Dendritic cell treated with granulocyte-macrophage colony-stimulating factor and Interleukin-4, amounts not matched to agents 40 ng/mL and 50 ng/mL, for 4 days (primary cell): ENCODE results near the gene THSD7B.
"Not testable (repeated sequence)": the region's sequence is repeated elsewhere in the genome, so short reads cannot be mapped to it uniquely, and the experiment has no call there.

Source experiments
- H3K27ac Mint-ChIP-seq: one replicate; pipeline ENCODE4 v1.8.0; 2022; ENCODE audit warnings: mild to moderate bottlenecking, mixed read lengths
- H3K27me3 Mint-ChIP-seq: one replicate; pipeline ENCODE4 v1.8.0; 2022; ENCODE audit warnings: mild to moderate bottlenecking, mixed read lengths
- H3K36me3 Mint-ChIP-seq: one replicate; pipeline ENCODE4 v1.8.0; 2022; ENCODE audit warnings: low read depth, mixed read lengths
- H3K4me1 Mint-ChIP-seq: one replicate; pipeline ENCODE4 v1.8.0; 2022; ENCODE audit warnings: low read depth, mixed read lengths
- H3K4me3 Mint-ChIP-seq: one replicate; pipeline ENCODE4 v1.8.0; 2022; ENCODE audit warnings: mild to moderate bottlenecking, moderate library complexity, mixed read lengths
- H3K9me3 Mint-ChIP-seq: one replicate; pipeline ENCODE4 v1.8.0; 2022; ENCODE audit warnings: mixed read lengths
- intact Hi-C: fragments of 100-400 bp; cut with micrococcal nuclease; formaldehyde crosslinking; loops from one replicate; pipeline ENCODE4 v1.15.0; 2022

Gene THSD7B

GRCh38 chr2:136765256-136766072, at the start of gene THSD7B:
Gene THSD7B, plus strand, starts transcription at chr2:136765545. Its CDS starts 116,634 bp downstream, at chr2:136882179.
- H3K36me3 Mint-ChIP-seq: no peaks in the 10 kb centered on the region
- no peaks in the 10 kb centered on the region for H3K4me1 Mint-ChIP-seq
- intact Hi-C loops: no loop called here
- no peaks in the 10 kb centered on the region for H3K9me3 Mint-ChIP-seq
- no peak within 1 kb of the TSS for H3K4me3 Mint-ChIP-seq
- H3K27ac Mint-ChIP-seq: no peak within 1 kb of the TSS
- peaks cover 47% of the 10 kb centered on the region for H3K27me3 Mint-ChIP-seq

- Mint-ChIP-seq H3K4me1 (no peaks in the 10 kb centered on the region), H3K27ac (no peak overlapping the region), H3K4me3 (no peak overlapping the region), H3K27me3 (no peaks in the 10 kb centered on the region), H3K9me3 (peaks cover 27% of the 10 kb centered on the region), H3K36me3 (no peaks in the 10 kb centered on the region)
- intact Hi-C loops: no loop called here
These were observed 47.1 kb upstream of the THSD7B start for GRCh38 chr2:136718273-136718672.

- no peak overlapping the region for H3K27ac Mint-ChIP-seq
These were observed 37.2 kb upstream of the THSD7B start for GRCh38 chr2:136727973-136728699.

GRCh38 chr2:136736236-136736635, 29.1 kb upstream of the THSD7B start:
- no peak overlapping the region for H3K27ac Mint-ChIP-seq
- H3K36me3 Mint-ChIP-seq: no peaks in the 10 kb centered on the region
- H3K9me3 Mint-ChIP-seq: no peaks in the 10 kb centered on the region
- H3K27me3 Mint-ChIP-seq: no peaks in the 10 kb centered on the region
- intact Hi-C loops: no loop called here
- H3K4me3 Mint-ChIP-seq: no peak overlapping the region
- H3K4me1 Mint-ChIP-seq: no peaks in the 10 kb centered on the region

More at GRCh38 chr2:136727973-136728699, 37.2 kb upstream of the THSD7B start:
- Mint-ChIP-seq H3K27me3 (no peaks in the 10 kb centered on the region), H3K4me1 (no peaks in the 10 kb centered on the region), H3K4me3 (no peak overlapping the region), H3K9me3 (no peaks in the 10 kb centered on the region), H3K36me3 (no peaks in the 10 kb centered on the region)
- intact Hi-C loops: no loop called here

- Mint-ChIP-seq H3K9me3 (no peaks in the 10 kb centered on the region), H3K27ac (no peak overlapping the region), H3K4me3 (no peak overlapping the region), H3K4me1 (no peaks in the 10 kb centered on the region), H3K36me3 (no peaks in the 10 kb centered on the region), H3K27me3 (no peaks in the 10 kb centered on the region)
- intact Hi-C loops: no loop called here
These were observed 27.3 kb upstream of the THSD7B start for GRCh38 chr2:136738044-136738443.

GRCh38 chr2:136741471-136741870, 23.9 kb upstream of the THSD7B start:
- Mint-ChIP-seq H3K27me3 (no peaks in the 10 kb centered on the region), H3K27ac (no peak overlapping the region), H3K36me3 (no peaks in the 10 kb centered on the region), H3K4me3 (no peak overlapping the region), H3K9me3 (no peaks in the 10 kb centered on the region), H3K4me1 (no peaks in the 10 kb centered on the region)
- intact Hi-C loops: no loop called here

GRCh38 chr2:136750065-136750464, 15.3 kb upstream of the THSD7B start:
- no peak overlapping the region for H3K4me3 Mint-ChIP-seq

GRCh38 chr2:136751406-136751805, 13.9 kb upstream of the THSD7B start:
- Mint-ChIP-seq H3K36me3 (no peaks in the 10 kb centered on the region), H3K4me3 (no peak overlapping the region), H3K27me3 (no peaks in the 10 kb centered on the region), H3K4me1 (no peaks in the 10 kb centered on the region), H3K27ac (no peak overlapping the region), H3K9me3 (no peaks in the 10 kb centered on the region)
- intact Hi-C loops: no loop called here

More at GRCh38 chr2:136750065-136750464, 15.3 kb upstream of the THSD7B start:
- no peaks in the 10 kb centered on the region for H3K4me1 Mint-ChIP-seq
- no peak overlapping the region for H3K27ac Mint-ChIP-seq
- no peaks in the 10 kb centered on the region for H3K27me3 Mint-ChIP-seq
- intact Hi-C loops: no loop called here
- H3K9me3 Mint-ChIP-seq: no peaks in the 10 kb centered on the region
- H3K36me3 Mint-ChIP-seq: no peaks in the 10 kb centered on the region

GRCh38 chr2:136758504-136758903, 6.8 kb upstream of the THSD7B start:
- H3K36me3 Mint-ChIP-seq, H3K4me3 Mint-ChIP-seq, H3K27ac Mint-ChIP-seq, H3K4me1 Mint-ChIP-seq, intact Hi-C loops, H3K9me3 Mint-ChIP-seq: not testable (repeated sequence)
- peaks cover 10% of the 10 kb centered on the region for H3K27me3 Mint-ChIP-seq

GRCh38 chr2:136764452-136765255, 691 bp upstream of the THSD7B start:
- Mint-ChIP-seq H3K4me3 (no peak overlapping the region), H3K27ac (no peak overlapping the region), H3K9me3 (no peaks in the 10 kb centered on the region), H3K36me3 (no peaks in the 10 kb centered on the region), H3K4me1 (no peaks in the 10 kb centered on the region), H3K27me3 (peaks cover 47% of the 10 kb centered on the region)
- intact Hi-C loops: no loop called here

- H3K4me3 Mint-ChIP-seq: no peak overlapping the region
- intact Hi-C loops: no loop called here
- H3K27me3 Mint-ChIP-seq: peaks cover 47% of the 10 kb centered on the region
- H3K27ac Mint-ChIP-seq: no peak overlapping the region
- no peaks in the 10 kb centered on the region for H3K36me3 Mint-ChIP-seq
- H3K4me1 Mint-ChIP-seq: no peaks in the 10 kb centered on the region
- H3K9me3 Mint-ChIP-seq: no peaks in the 10 kb centered on the region
These were observed 694 bp downstream of the THSD7B start for GRCh38 chr2:136766073-136766404.

GRCh38 chr2:136767030-136767429, 1.7 kb downstream of the THSD7B start:
- intact Hi-C loops: no loop called here
- no peak overlapping the region for H3K27ac Mint-ChIP-seq
- H3K4me3 Mint-ChIP-seq: no peak overlapping the region
- H3K4me1 Mint-ChIP-seq: no peaks in the 10 kb centered on the region
- peaks cover 46% of the 10 kb centered on the region for H3K27me3 Mint-ChIP-seq
- H3K9me3 Mint-ChIP-seq: no peaks in the 10 kb centered on the region
- no peaks in the 10 kb centered on the region for H3K36me3 Mint-ChIP-seq

GRCh38 chr2:136769871-136770270, 4.5 kb downstream of the THSD7B start:
- Mint-ChIP-seq H3K4me3 (no peak overlapping the region), H3K9me3 (no peaks in the 10 kb centered on the region), H3K4me1 (no peaks in the 10 kb centered on the region), H3K27me3 (peaks cover 24% of the 10 kb centered on the region), H3K27ac (no peak overlapping the region), H3K36me3 (no peaks in the 10 kb centered on the region)
- intact Hi-C loops: no loop called here

- H3K9me3 Mint-ChIP-seq: no peaks in the 10 kb centered on the region
- no peaks in the 10 kb centered on the region for H3K4me1 Mint-ChIP-seq
- H3K36me3 Mint-ChIP-seq: no peaks in the 10 kb centered on the region
- H3K27me3 Mint-ChIP-seq: peaks cover 19% of the 10 kb centered on the region
- no peak overlapping the region for H3K4me3 Mint-ChIP-seq
- intact Hi-C loops: no loop called here
- H3K27ac Mint-ChIP-seq: no peak overlapping the region
These were observed 5.0 kb downstream of the THSD7B start for GRCh38 chr2:136770384-136770783.
